ENCODE results near the gene BMP6.

BMP6 gene

GRCh38 chr6:7906741-7907140 is 180.8 kb downstream of the BMP6 start:
- no peak for ATAC-seq

- no peak for ATAC-seq
These were observed 181.3 kb downstream of the BMP6 start for GRCh38 chr6:7907159-7907558.

DNA sequence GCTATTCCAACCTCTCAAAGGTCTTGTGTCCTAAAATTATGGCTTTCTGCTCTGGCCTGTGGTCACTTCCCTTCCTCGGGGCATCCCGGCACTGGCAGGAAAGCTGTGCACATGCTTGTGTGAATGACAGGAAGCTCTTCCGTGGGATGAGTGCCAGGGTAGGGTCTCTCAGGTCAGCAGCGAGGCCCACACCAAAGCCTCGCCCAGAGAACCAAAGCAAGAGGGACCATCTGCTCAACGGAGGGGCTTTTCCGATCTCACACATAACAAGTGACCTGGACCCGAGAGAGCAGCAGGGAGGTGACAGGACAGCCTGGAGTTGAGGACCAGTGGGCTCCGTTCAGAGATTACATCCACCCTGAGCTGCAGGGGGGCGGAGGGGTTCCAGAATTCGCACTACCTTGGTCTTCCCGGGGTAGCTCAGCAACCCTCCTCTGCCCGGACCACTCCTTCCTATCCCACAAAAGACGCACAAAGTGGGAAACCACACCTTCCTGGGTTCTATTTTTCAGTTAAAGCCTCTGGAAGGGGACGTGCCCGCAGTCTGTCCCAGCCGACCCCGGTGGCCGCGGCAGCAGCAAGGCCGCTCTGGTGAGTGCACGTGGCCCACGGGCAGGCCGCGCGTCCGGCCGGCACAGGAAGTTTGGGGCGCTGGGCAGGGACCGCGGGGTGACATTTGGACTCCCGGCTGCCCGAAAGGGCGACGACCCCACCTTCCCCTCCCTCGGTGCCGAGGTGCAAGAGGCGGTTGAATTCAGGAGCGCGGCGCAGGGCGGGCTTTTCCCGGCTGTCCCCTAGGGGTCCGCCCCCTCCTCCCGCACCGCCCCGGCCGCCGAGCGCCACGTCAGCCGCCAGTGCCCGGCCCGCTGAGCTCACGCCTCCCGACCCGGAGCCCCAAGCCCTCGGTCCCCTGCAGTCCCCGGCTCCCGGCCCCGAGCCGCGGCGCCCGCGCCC is 183.7 kb downstream of the BMP6 start:
- peak; percentile 52 to 64 for ATAC-seq

- ATAC-seq = peak; percentile 42 to 50
These were observed 184.4 kb downstream of the BMP6 start for GRCh38 chr6:7910298-7910653.

- ATAC-seq = peak; percentile 82 to 83
These were observed 184.9 kb downstream of the BMP6 start, which contains the start of gene TXNDC5 for GRCh38 chr6:7910654-7911344. Gene TXNDC5, minus strand, starts transcription at chr6:7910788. Its CDS starts 12 bp downstream, at chr6:7910776.

DNA sequence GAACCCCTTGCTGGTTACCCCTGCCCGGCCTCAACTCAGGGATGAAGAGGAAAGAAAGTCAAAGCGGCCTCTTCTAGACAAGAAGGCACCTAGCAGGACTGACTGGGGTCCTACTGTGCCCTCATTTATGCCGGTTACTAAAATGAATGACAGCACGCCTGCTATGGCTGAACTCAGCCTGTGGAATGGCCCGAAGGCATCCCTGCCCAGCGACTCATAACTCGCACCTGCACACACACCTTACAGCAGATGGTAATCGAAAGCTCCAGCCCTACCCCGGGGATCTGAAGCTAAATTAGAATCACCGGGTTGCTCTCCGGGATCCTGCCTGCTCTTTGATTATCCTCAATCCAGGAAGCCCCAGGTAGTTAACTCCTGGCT is 185.4 kb downstream of the BMP6 start:
- ATAC-seq = no peak

GRCh38 chr6:7912024-7912423 is 186.1 kb downstream of the BMP6 start:
- ATAC-seq = no peak

GRCh38 chr6:7912736-7913517 is 187.0 kb downstream of the BMP6 start:
- no peak for ATAC-seq

DNA sequence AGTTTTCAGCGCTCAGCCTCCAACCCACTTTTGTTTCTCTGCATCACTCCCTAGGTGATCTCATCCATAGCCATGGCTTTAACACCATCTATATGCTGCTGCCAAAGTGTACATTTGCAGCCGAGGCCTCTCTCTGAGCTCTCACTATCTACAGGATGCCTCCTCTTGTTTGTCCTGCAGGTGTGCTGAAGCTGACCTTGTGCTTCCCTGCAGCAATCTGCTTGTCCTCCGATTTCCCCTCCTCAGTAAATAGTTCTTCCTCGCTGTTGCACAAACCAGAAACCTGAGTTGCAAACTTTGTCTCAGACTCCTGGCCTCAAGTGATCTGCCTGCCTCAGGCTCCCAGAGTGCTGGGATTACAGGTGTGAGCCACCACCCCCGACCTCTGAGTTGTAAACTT is 188.4 kb downstream of the BMP6 start:
- ATAC-seq = no peak

GRCh38 chr6:7914991-7915789 is 189.3 kb downstream of the BMP6 start:
- no peak for ATAC-seq

- ATAC-seq = no peak
These were observed 191.1 kb downstream of the BMP6 start for GRCh38 chr6:7916959-7917358.

GRCh38 chr6:7917729-7918128 is 191.8 kb downstream of the BMP6 start:
- ATAC-seq = no peak

GRCh38 chr6:7918403-7918802 is 192.5 kb downstream of the BMP6 start:
- no peak for ATAC-seq

- peak in 1 of 2 donors; percentile 58 for ATAC-seq
These were observed 194.0 kb downstream of the BMP6 start for GRCh38 chr6:7919871-7920270.

DNA sequence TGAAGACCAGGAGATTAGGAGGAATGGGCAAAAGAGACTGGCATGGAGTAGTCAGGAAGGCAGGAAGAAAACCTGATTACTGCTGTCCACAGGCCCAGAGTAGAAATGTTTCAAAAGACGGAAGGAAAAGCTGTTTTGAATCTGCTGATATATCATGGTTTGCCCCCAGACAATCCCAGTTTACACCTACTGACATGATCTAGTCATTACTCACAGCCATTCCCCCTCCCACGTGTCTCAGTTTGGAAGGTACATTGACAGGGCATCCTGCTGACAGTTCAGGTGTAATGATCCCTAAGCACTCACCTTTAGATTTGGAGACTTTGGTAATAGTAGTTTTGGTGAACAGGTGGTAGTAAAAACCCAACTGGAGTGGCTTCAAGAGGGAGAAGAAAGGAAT is 194.5 kb downstream of the BMP6 start:
- ATAC-seq = peak in 1 of 2 donors; percentile 68

GRCh38 chr6:7921046-7921445 is 195.1 kb downstream of the BMP6 start:
- ATAC-seq = no peak

DNA sequence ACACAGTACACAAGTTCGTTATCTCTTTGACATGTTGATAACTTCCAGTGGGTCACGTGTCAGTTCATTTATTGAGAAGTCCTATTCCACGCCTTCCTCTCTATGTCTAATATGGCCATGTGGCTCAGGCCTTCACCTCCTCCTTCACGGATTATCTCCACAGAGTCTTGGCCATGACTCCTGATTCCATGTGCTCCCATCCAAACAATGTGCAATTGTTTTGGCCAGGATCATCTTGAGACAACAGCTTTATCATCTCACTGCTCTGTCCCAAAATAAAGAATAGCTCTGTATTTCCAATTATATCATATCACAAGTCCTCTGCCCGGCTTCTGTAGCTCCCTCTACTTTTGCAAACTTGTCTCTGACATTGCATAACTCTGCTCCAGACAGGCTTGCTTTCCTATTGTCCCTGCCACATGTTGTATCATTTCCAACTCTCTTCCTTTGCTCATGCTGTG is 195.8 kb downstream of the BMP6 start:
- no peak for ATAC-seq

- no peak for ATAC-seq
These were observed 196.7 kb downstream of the BMP6 start for GRCh38 chr6:7922596-7922995.

GRCh38 chr6:7924867-7925266 is 199.0 kb downstream of the BMP6 start:
- ATAC-seq = no peak
